HepG2 (cell line): ENCODE measurements around the gene EXOC6B. TPM values are rescaled to one million over a fixed set of nuclear protein-coding genes. Genes with fewer than 3 reads are reported as not detected.

Experiments used
- ATAC-seq: fragments of 200-7000 bp; cut with Tn5 transposase; 3 replicates; pipeline ENCODE4 v1.9.1; 2020; ENCODE audit warnings: mild to moderate bottlenecking, moderate library complexity
- BruUV-seq: library from RNA; stranded (reverse); fragments of 400-500 nt; replicated peaks from 2 replicates; lab custom pipeline; 2021; lab: Mats Ljungman, UMichigan
- CTCF ChIA-PET: fragments of 300-600 bp; formaldehyde crosslinking; extraction: SDS; loops from one replicate; lab custom pipeline; 2021; ENCODE audit warnings: low total read pairs, inconsistent platforms, low intra/inter-chr PET ratio; lab: Yijun Ruan, JAX
- POLR2A ChIA-PET: fragments of 350-600 bp; sonication (Branson Sonifier 250); formaldehyde crosslinking; loops from one replicate; lab custom pipeline; 2020; ENCODE audit warnings: antibody characterized with exemption, inconsistent platforms; lab: Yijun Ruan, JAX
- DNase-seq: peaks from one replicate; pipeline ENCODE4 v3.0.0-alpha.2; 2015; ENCODE audit warnings: low spot score
- FAIRE-seq: peaks from 3 replicates; lab custom pipeline; 2011; peaks lifted over from hg19 to GRCh38; lab: Jason Lieb, UNC
- H2AFZ ChIP-seq: one replicate; pipeline ENCODE4 v1.6.1; 2011; ENCODE audit warnings: low read length, inconsistent platforms
- H3K27ac ChIP-seq: fragments of 300-600 bp; 3 replicates; pipeline ENCODE4 v1.8.0; 2011; ENCODE audit warnings: mixed run types, mild to moderate bottlenecking, mixed read lengths, low read length, inconsistent platforms; ENCODE audit not compliant: insufficient read depth; ENCODE audit errors: extremely low read length
- H3K27me3 ChIP-seq, 2 experiments: fragments of 200-600 bp in 1 of 2; 2 replicates in 1 of 2; 3 replicates in 1 of 2; pipeline versions ENCODE4 v1.6.0 to v1.8.0; 2011; ENCODE audit warnings: low read length in 2 of 2, mild to moderate bottlenecking in 2 of 2, moderate library complexity in 2 of 2, inconsistent platforms in 1 of 2; ENCODE audit not compliant: insufficient read depth in 2 of 2, control insufficient read depth in 1 of 2
- H3K36me3 ChIP-seq, 2 experiments: fragments of 200-600 bp in 1 of 2; replicated peaks in 1 of 2; 2 replicates in 1 of 2; 3 replicates in 1 of 2; pipeline versions ENCODE4 v1.5.1 to v1.8.0; 2011; ENCODE audit warnings: low read length in 2 of 2, inconsistent platforms in 1 of 2; ENCODE audit not compliant: insufficient read depth in 2 of 2, control insufficient read depth in 1 of 2
- H3K4me1 ChIP-seq: 2 replicates; pipeline ENCODE4 v1.5.1; 2012; ENCODE audit warnings: low read length, inconsistent platforms; ENCODE audit not compliant: insufficient read depth
- H3K4me2 ChIP-seq: 2 replicates; pipeline ENCODE4 v1.6.0; 2011; ENCODE audit warnings: low read depth, low read length, inconsistent platforms
- H3K4me3 ChIP-seq, 3 experiments: fragments of 200-600 bp in 1 of 3; sonication (generic), shearing (Covaris generic) in 1 of 3; replicated peaks in 1 of 3; 2 replicates each; pipeline ENCODE4 v1.5.1; 2011 to 2016; ENCODE audit warnings: low read length in 3 of 3, inconsistent platforms in 2 of 3, low read depth in 2 of 3, mild to moderate bottlenecking in 2 of 3, control low read depth in 1 of 3, mixed read lengths in 1 of 3; ENCODE audit not compliant: insufficient read depth in 1 of 3
- H3K79me2 ChIP-seq: one replicate; pipeline ENCODE4 v1.6.1; 2011; ENCODE audit warnings: low read length, inconsistent platforms; ENCODE audit not compliant: insufficient read depth
- H3K9ac ChIP-seq: 2 replicates; pipeline ENCODE4 v1.6.0; 2011; ENCODE audit warnings: mild to moderate bottlenecking, low read depth, low read length, inconsistent platforms; ENCODE audit not compliant: insufficient read depth
- H3K9me3 ChIP-seq: 2 replicates; pipeline ENCODE4 v1.5.1; 2012; ENCODE audit warnings: mild to moderate bottlenecking, low read length
- H4K20me1 ChIP-seq: 2 replicates; pipeline ENCODE4 v1.6.0; 2011; ENCODE audit warnings: inconsistent platforms, mild to moderate bottlenecking, low read length, moderate library complexity; ENCODE audit not compliant: insufficient read depth
- CEBPG ChIP-seq: IDR thresholded peaks from 2 replicates; pipeline ENCODE4 v1.6.1; 2016
- CREM ChIP-seq, 2 experiments: sonication (generic) in 1 of 2; formaldehyde crosslinking in 1 of 2; IDR thresholded peaks; 2 replicates each; pipeline versions ENCODE4 v1.4.0 to v1.6.1; 2016 to 2020; ENCODE audit warnings: antibody characterized with exemption in 1 of 2, mild to moderate bottlenecking in 1 of 2, missing genetic modification reagents in 1 of 2
- IRF2 ChIP-seq: IDR thresholded peaks from 2 replicates; pipeline ENCODE4 v1.6.1; 2018; ENCODE audit warnings: missing genetic modification reagents, missing compliant biosample characterization
- SRY ChIP-seq: sonication (generic); formaldehyde crosslinking; IDR thresholded peaks from 2 replicates; pipeline ENCODE4 v1.8.0; 2022; ENCODE audit warnings: mild to moderate bottlenecking, missing genetic modification reagents
- TSC22D2 ChIP-seq: sonication (generic); formaldehyde crosslinking; IDR thresholded peaks from 2 replicates; pipeline ENCODE4 v1.5.1; 2020; ENCODE audit warnings: missing genetic modification reagents, mild to moderate bottlenecking, borderline replicate concordance
- ZBTB42 ChIP-seq: sonication (generic); formaldehyde crosslinking; IDR thresholded peaks from 2 replicates; pipeline ENCODE4 v1.5.0; 2020; ENCODE audit warnings: mild to moderate bottlenecking, missing genetic modification reagents
- ZFP1 ChIP-seq: IDR thresholded peaks from 2 replicates; pipeline ENCODE4 v1.6.1; 2016
- ZNF562 ChIP-seq: sonication (generic); formaldehyde crosslinking; IDR thresholded peaks from 2 replicates; pipeline ENCODE4 v1.8.0; 2022; ENCODE audit warnings: missing genetic modification reagents, borderline replicate concordance
- ZNF768 ChIP-seq: sonication (generic); formaldehyde crosslinking; IDR thresholded peaks from 2 replicates; pipeline ENCODE4 v1.4.0; 2020; ENCODE audit warnings: missing genetic modification reagents
- ZSCAN21 ChIP-seq: sonication (generic); formaldehyde crosslinking; IDR thresholded peaks from 2 replicates; pipeline ENCODE4 v1.8.0; 2022; ENCODE audit warnings: mild to moderate bottlenecking, missing genetic modification reagents, moderate library complexity, borderline replicate concordance
- WGBS: methylation state at CpG from one replicate; pipeline ENCODE4 v1.1.6; 2017; ENCODE audit warnings: low lambda C conversion rate; 5-methylcytosine and 5-hydroxymethylcytosine counted together
- in situ Hi-C: cut with HindIII; loops from 2 replicates; pipeline ENCODE4 v1.10.0; 2017; ENCODE audit warnings: low pct_unique_long_range_greater_than_20kb; ENCODE audit not compliant: extremely low pct_ligation_motif_present
- intact Hi-C: fragments of 100-400 bp; cut with micrococcal nuclease; formaldehyde crosslinking; loops from one replicate; pipeline ENCODE4 v1.10.0; 2022; ENCODE audit not compliant: unreplicated experiment
- polyA plus RNA-seq, 8 experiments: library from polyadenylated mRNA; depleted of rRNA in 3 of 8; stranded (reverse) in 7 of 8; unstranded in 1 of 8; fragments of >200 nt; fragmentation: Illumina TruSeq in 4 of 8; extraction: Trizol in 4 of 8; gene quantifications; 2 replicates each; pipeline versions ENCODE4 v1.2.1 to v1.2.3, GENCODE V29; 2011 to 2016; ENCODE audit warnings: low read depth in 4 of 8, missing spikeins in 1 of 8, mixed read lengths in 1 of 8; ENCODE audit not compliant: insufficient read depth in 1 of 8
- total RNA-seq, 5 experiments: library from RNA; depleted of rRNA; stranded (reverse); fragments of >200 nt; fragmentation: Illumina TruSeq; extraction: Trizol; gene quantifications; 2 replicates each; pipeline ENCODE4 v1.2.3, GENCODE V29; 2016; ENCODE audit warnings: low read depth in 1 of 5
- TF ChIP-seq, protein P1 (sequence below): sonication (generic); formaldehyde crosslinking; conservative IDR thresholded peaks from 2 replicates; pipeline ENCODE4 v1.4.0; 2020; ENCODE audit warnings: missing genetic modification reagents
- TF ChIP-seq, protein P2 (sequence below): sonication (generic); formaldehyde crosslinking; IDR thresholded peaks from 2 replicates; pipeline ENCODE4 v1.5.0; 2020; ENCODE audit warnings: mild to moderate bottlenecking, missing genetic modification reagents
- TF ChIP-seq, protein P3 (sequence below): sonication (generic); IDR thresholded peaks from 2 replicates; pipeline ENCODE4 v1.6.1; 2016; ENCODE audit warnings: low read depth, borderline replicate concordance

Gene EXOC6B
- total and polyA plus RNA-seq, 2 of the 13 experiments (the other 11 are each of a cell fraction or from before 2014, with no cell fraction given) = 9.1 to 15.9 TPM

DNA sequence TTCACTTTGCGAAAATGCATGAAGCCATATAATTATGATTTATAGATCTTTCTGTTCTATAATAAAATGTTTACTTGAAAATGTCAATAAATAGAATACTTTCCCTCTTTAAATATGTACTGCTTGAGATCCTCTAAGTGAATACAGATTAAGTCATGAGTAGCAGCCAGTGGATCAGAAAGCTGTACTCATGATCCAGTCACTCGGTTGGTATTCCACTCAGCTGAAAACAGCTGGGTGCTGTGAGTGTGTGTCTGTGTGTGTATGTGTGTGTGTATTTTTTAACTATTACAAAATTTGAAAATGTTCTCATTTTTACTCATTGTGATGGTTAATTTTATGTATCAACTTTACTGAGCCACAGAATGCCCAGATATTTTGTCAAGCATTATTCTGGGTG is 536.5 kb downstream of the EXOC6B start (continued):
- no peak for TF ChIP-seq ZSCAN21 (CRISPR knock-in tag)

DNA sequence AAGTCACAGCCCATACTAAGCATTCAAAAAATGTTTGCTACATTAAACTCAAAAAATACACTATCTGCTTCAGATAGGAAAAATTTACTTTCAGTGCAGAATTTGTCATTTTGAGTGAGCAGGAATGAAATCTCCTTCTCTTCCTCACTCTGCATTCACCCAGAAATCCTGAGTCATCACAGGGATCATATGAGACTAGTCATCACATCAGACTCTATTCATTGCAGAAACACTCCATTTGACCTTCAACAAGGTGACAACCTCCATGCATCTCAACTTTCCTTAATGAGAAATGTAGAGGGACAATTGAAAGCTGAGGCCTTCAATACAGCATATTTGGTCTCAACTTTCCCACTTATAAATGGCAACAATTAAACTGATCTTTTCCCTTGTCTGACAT is 547.8 kb downstream of the EXOC6B start:
- POLR2A ChIA-PET = no interaction called here
- H3K4me2 ChIP-seq = no peak overlapping the region
- TF ChIP-seq ZNF768 (no peak), ZNF562 (CRISPR knock-in tag) (no peak), ZFP1 (CRISPR knock-in tag) (no peak)
- TF ChIP-seq, protein P1, sequence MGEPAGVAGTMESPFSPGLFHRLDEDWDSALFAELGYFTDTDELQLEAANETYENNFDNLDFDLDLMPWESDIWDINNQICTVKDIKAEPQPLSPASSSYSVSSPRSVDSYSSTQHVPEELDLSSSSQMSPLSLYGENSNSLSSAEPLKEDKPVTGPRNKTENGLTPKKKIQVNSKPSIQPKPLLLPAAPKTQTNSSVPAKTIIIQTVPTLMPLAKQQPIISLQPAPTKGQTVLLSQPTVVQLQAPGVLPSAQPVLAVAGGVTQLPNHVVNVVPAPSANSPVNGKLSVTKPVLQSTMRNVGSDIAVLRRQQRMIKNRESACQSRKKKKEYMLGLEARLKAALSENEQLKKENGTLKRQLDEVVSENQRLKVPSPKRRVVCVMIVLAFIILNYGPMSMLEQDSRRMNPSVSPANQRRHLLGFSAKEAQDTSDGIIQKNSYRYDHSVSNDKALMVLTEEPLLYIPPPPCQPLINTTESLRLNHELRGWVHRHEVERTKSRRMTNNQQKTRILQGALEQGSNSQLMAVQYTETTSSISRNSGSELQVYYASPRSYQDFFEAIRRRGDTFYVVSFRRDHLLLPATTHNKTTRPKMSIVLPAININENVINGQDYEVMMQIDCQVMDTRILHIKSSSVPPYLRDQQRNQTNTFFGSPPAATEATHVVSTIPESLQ = no peak
- TF ChIP-seq, all 625 proteins: peak for 0
- Histone ChIP-seq H3K27ac (no peak overlapping the region), H3K4me1 (0 out of 2 replicates have a peak, but pooled peaks cover 9% of the 10 kb centered on the region), H3K27me3 (no peaks in the 10 kb centered on the region), H3K36me3 (no peaks in the 10 kb centered on the region), H4K20me1 (no peaks in the 10 kb centered on the region), H3K79me2 (no peaks in the 10 kb centered on the region), H3K9ac (no peak overlapping the region), H3K9me3 (no peaks in the 10 kb centered on the region), H3K4me3 (no peak overlapping the region), H2AFZ (no peak overlapping the region)
- in situ Hi-C loops (no loop called here), intact Hi-C loops (no loop called here)
- CTCF ChIA-PET = no interaction called here
- BruUV-seq = no TSS peak
- no peak for DNase-seq
- no peak for FAIRE-seq
- ATAC-seq = no peak

DNA sequence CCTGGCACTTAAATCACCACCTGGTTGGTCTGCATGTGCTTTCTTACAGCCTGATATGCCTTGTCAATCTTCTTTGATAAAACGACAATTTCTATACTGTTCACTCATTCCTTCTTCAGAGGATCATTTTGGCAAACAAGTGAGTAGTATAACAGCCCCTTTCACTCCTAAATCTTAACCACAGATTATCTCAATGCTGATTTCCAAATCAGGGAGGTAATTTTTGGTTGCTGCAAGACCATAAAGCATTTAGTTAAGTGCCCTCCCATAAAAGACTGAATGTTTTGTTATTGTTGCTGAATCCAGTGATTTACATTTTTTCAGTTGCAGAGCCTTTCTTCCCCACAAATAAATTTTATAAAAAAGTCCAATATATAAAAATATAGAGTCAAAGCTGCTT is 549.0 kb downstream of the EXOC6B start:
- ATAC-seq (no peak), DNase-seq (no peak), FAIRE-seq (no peak)
- Histone ChIP-seq H2AFZ (no peak overlapping the region), H3K4me3 (no peak overlapping the region), H3K4me1 (0 out of 2 replicates have a peak, but pooled peaks cover 9% of the 10 kb centered on the region), H3K9me3 (no peaks in the 10 kb centered on the region), H3K79me2 (no peaks in the 10 kb centered on the region), H3K9ac (no peak overlapping the region), H4K20me1 (no peaks in the 10 kb centered on the region), H3K36me3 (no peaks in the 10 kb centered on the region), H3K4me2 (no peak overlapping the region), H3K27me3 (no peaks in the 10 kb centered on the region), H3K27ac (no peak overlapping the region)
- no TSS peak for BruUV-seq
- WGBS = 38% methylated on average over 1 of the region's 1 CpG
- in situ Hi-C loops (no loop called here), intact Hi-C loops (no loop called here)
- CTCF ChIA-PET = no interaction called here
- POLR2A ChIA-PET = no interaction called here
- TF ChIP-seq ZBTB42 = no peak
- TF ChIP-seq SRY (CRISPR knock-in tag) = no peak
- no peak for TF ChIP-seq CEBPG (CRISPR knock-in tag)
- TF ChIP-seq CREM (IDR thresholded peaks at IDR 0.05) = no peak
- TF ChIP-seq CREM (CRISPR knock-in tag; IDR thresholded peaks at IDR 0.05) = no peak
- no peak for TF ChIP-seq IRF2 (CRISPR knock-in tag)
- TF ChIP-seq TSC22D2 (CRISPR knock-in tag) = no peak
- TF ChIP-seq, protein P2, sequence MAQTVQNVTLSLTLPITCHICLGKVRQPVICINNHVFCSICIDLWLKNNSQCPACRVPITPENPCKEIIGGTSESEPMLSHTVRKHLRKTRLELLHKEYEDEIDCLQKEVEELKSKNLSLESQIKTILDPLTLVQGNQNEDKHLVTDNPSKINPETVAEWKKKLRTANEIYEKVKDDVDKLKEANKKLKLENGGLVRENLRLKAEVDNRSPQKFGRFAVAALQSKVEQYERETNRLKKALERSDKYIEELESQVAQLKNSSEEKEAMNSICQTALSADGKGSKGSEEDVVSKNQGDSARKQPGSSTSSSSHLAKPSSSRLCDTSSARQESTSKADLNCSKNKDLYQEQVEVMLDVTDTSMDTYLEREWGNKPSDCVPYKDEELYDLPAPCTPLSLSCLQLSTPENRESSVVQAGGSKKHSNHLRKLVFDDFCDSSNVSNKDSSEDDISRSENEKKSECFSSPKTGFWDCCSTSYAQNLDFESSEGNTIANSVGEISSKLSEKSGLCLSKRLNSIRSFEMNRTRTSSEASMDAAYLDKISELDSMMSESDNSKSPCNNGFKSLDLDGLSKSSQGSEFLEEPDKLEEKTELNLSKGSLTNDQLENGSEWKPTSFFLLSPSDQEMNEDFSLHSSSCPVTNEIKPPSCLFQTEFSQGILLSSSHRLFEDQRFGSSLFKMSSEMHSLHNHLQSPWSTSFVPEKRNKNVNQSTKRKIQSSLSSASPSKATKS = no peak
- TF ChIP-seq, protein P3, sequence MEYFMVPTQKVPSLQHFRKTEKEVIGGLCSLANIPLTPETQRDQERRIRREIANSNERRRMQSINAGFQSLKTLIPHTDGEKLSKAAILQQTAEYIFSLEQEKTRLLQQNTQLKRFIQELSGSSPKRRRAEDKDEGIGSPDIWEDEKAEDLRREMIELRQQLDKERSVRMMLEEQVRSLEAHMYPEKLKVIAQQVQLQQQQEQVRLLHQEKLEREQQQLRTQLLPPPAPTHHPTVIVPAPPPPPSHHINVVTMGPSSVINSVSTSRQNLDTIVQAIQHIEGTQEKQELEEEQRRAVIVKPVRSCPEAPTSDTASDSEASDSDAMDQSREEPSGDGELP = no peak
